Activated naive CD8-positive, alpha-beta T cell treated with anti-CD3 and anti-CD28 coated beads, Interleukin-2, amount 50 U/mL, for 16 hours (primary cell): ENCODE results near the gene BPIFB2.
"Not testable (repeated sequence)": the region's sequence is repeated elsewhere in the genome, so short reads cannot be mapped to it uniquely, and the experiment has no call there.

Experiments used
- DNase-seq: peaks from one replicate; pipeline ENCODE4 v3.0.0-alpha.2; 2020; ENCODE audit warnings: low read depth, low spot score

BPIFB2 gene

GRCh38 chr20:33038243-33038642 is 30.7 kb downstream of the BPIFB2 start:
- no peak for DNase-seq

- DNase-seq = no peak
These were observed 34.9 kb downstream of the BPIFB2 start for GRCh38 chr20:33042430-33042829.

- DNase-seq = no peak
These were observed 35.7 kb downstream of the BPIFB2 start for GRCh38 chr20:33042983-33043730.

- DNase-seq = no peak
These were observed 36.3 kb downstream of the BPIFB2 start for GRCh38 chr20:33043731-33044181.

GRCh38 chr20:33045129-33045721 is 37.7 kb downstream of the BPIFB2 start:
- DNase-seq = not testable (repeated sequence)

- DNase-seq = no peak
These were observed 38.9 kb downstream of the BPIFB2 start for GRCh38 chr20:33046412-33046811.

- DNase-seq = no peak
These were observed 43.8 kb downstream of the BPIFB2 start for GRCh38 chr20:33051333-33051732.

- DNase-seq = no peak
These were observed 46.0 kb downstream of the BPIFB2 start, which contains the start of gene BPIFB3 for GRCh38 chr20:33053291-33054106. Gene BPIFB3 (plus strand): TSS chr20:33053903. CDS start chr20:33055436, 1,533 bp downstream.

GRCh38 chr20:33054381-33054780 is 46.9 kb downstream of the BPIFB2 start:
- DNase-seq = no peak

- DNase-seq = no peak
These were observed 47.3 kb downstream of the BPIFB2 start for GRCh38 chr20:33054791-33055190.

GRCh38 chr20:33059136-33059535 is 51.6 kb downstream of the BPIFB2 start:
- DNase-seq = no peak

- DNase-seq = no peak
These were observed 52.4 kb downstream of the BPIFB2 start for GRCh38 chr20:33059741-33060390.

GRCh38 chr20:33061658-33062028 is 54.1 kb downstream of the BPIFB2 start:
- DNase-seq = no peak

GRCh38 chr20:33062105-33062824 is 54.8 kb downstream of the BPIFB2 start:
- DNase-seq = no peak

- no peak for DNase-seq
These were observed 55.3 kb downstream of the BPIFB2 start for GRCh38 chr20:33062825-33063149.

- DNase-seq = no peak
These were observed 55.8 kb downstream of the BPIFB2 start for GRCh38 chr20:33063271-33063670.

GRCh38 chr20:33064572-33065287 is 57.2 kb downstream of the BPIFB2 start:
- DNase-seq = no peak

GRCh38 chr20:33065785-33066184 is 58.3 kb downstream of the BPIFB2 start:
- DNase-seq = no peak

- DNase-seq = no peak
These were observed 60.3 kb downstream of the BPIFB2 start for GRCh38 chr20:33067806-33068205.

- DNase-seq = no peak
These were observed 60.9 kb downstream of the BPIFB2 start for GRCh38 chr20:33068251-33068939.
